Measurements from ENCODE around the gene MAMLD1.

MAMLD1 gene

GRCh38 chrX:150502091-150502490 lies 139.0 kb downstream of the MAMLD1 start:
- Histone ChIP-seq H3K4me1 (ENCODE audit: insufficient read depth, low read length) (peaks cover 36% of the 10 kb centered on the region), H3K9me3 (ENCODE audit: control insufficient read depth, insufficient read depth, low read length) (no peaks in the 10 kb centered on the region), H3K36me3 (ENCODE audit: insufficient read depth, low read length) (no peaks in the 10 kb centered on the region), H3K9ac (ENCODE audit: low read depth, low read length) (no peak overlapping the region)

- Histone ChIP-seq H3K9ac (ENCODE audit: low read depth, low read length) (no peak overlapping the region), H3K9me3 (ENCODE audit: control insufficient read depth, insufficient read depth, low read length) (no peaks in the 10 kb centered on the region), H3K36me3 (ENCODE audit: insufficient read depth, low read length) (no peaks in the 10 kb centered on the region), H3K4me1 (ENCODE audit: insufficient read depth, low read length) (peaks cover 41% of the 10 kb centered on the region)
Measured at GRCh38 chrX:150502979-150503897, 140.1 kb downstream of the MAMLD1 start.

GRCh38 chrX:150503898-150504219 lies 140.7 kb downstream of the MAMLD1 start:
- H3K4me1 ChIP-seq (ENCODE audit: insufficient read depth, low read length) = peaks cover 47% of the 10 kb centered on the region
- H3K9me3 ChIP-seq (ENCODE audit: control insufficient read depth, insufficient read depth, low read length) = no peaks in the 10 kb centered on the region
- H3K36me3 ChIP-seq (ENCODE audit: insufficient read depth, low read length) = no peaks in the 10 kb centered on the region
- no peak overlapping the region for H3K9ac ChIP-seq (ENCODE audit: low read depth, low read length)

GRCh38 chrX:150504397-150505182 lies 141.5 kb downstream of the MAMLD1 start:
- Histone ChIP-seq H3K9ac (ENCODE audit: low read depth, low read length) (no peak overlapping the region), H3K4me1 (ENCODE audit: insufficient read depth, low read length) (peaks cover 53% of the 10 kb centered on the region), H3K9me3 (ENCODE audit: control insufficient read depth, insufficient read depth, low read length) (no peaks in the 10 kb centered on the region), H3K36me3 (ENCODE audit: insufficient read depth, low read length) (no peaks in the 10 kb centered on the region)

GRCh38 chrX:150506020-150506419 lies 142.9 kb downstream of the MAMLD1 start:
- no peaks in the 10 kb centered on the region for H3K36me3 ChIP-seq (ENCODE audit: insufficient read depth, low read length)
- H3K9ac ChIP-seq (ENCODE audit: low read depth, low read length) = peak overlapping the region; percentile 30
- peaks cover 56% of the 10 kb centered on the region for H3K4me1 ChIP-seq (ENCODE audit: insufficient read depth, low read length)
- H3K9me3 ChIP-seq (ENCODE audit: control insufficient read depth, insufficient read depth, low read length) = no peaks in the 10 kb centered on the region

GRCh38 chrX:150506486-150506885 lies 143.4 kb downstream of the MAMLD1 start:
- Histone ChIP-seq H3K36me3 (ENCODE audit: insufficient read depth, low read length) (no peaks in the 10 kb centered on the region), H3K9me3 (ENCODE audit: control insufficient read depth, insufficient read depth, low read length) (no peaks in the 10 kb centered on the region), H3K4me1 (ENCODE audit: insufficient read depth, low read length) (peaks cover 56% of the 10 kb centered on the region), H3K9ac (ENCODE audit: low read depth, low read length) (peak overlapping the region; percentile 30)

GRCh38 chrX:150507251-150507856 lies 144.2 kb downstream of the MAMLD1 start:
- Histone ChIP-seq H3K4me1 (ENCODE audit: insufficient read depth, low read length) (peaks cover 56% of the 10 kb centered on the region), H3K9ac (ENCODE audit: low read depth, low read length) (peak overlapping the region; percentile 30), H3K9me3 (ENCODE audit: control insufficient read depth, insufficient read depth, low read length) (no peaks in the 10 kb centered on the region), H3K36me3 (ENCODE audit: insufficient read depth, low read length) (no peaks in the 10 kb centered on the region)

- Histone ChIP-seq H3K9me3 (ENCODE audit: control insufficient read depth, insufficient read depth, low read length) (no peaks in the 10 kb centered on the region), H3K4me1 (ENCODE audit: insufficient read depth, low read length) (peaks cover 59% of the 10 kb centered on the region), H3K9ac (ENCODE audit: low read depth, low read length) (peak overlapping the region; percentile 30), H3K36me3 (ENCODE audit: insufficient read depth, low read length) (no peaks in the 10 kb centered on the region)
Measured at GRCh38 chrX:150508018-150508417, 144.9 kb downstream of the MAMLD1 start.

- H3K36me3 ChIP-seq (ENCODE audit: insufficient read depth, low read length) = no peaks in the 10 kb centered on the region
- peak overlapping the region; percentile 14 for H3K9ac ChIP-seq (ENCODE audit: low read depth, low read length)
- no peaks in the 10 kb centered on the region for H3K9me3 ChIP-seq (ENCODE audit: control insufficient read depth, insufficient read depth, low read length)
- peaks cover 61% of the 10 kb centered on the region for H3K4me1 ChIP-seq (ENCODE audit: insufficient read depth, low read length)
Measured at GRCh38 chrX:150508451-150509367, 145.6 kb downstream of the MAMLD1 start.

GRCh38 chrX:150509703-150510102 lies 146.6 kb downstream of the MAMLD1 start:
- no peak overlapping the region for H3K9ac ChIP-seq (ENCODE audit: low read depth, low read length)
- H3K36me3 ChIP-seq (ENCODE audit: insufficient read depth, low read length) = no peaks in the 10 kb centered on the region
- no peaks in the 10 kb centered on the region for H3K9me3 ChIP-seq (ENCODE audit: control insufficient read depth, insufficient read depth, low read length)
- H3K4me1 ChIP-seq (ENCODE audit: insufficient read depth, low read length) = peaks cover 57% of the 10 kb centered on the region

- Histone ChIP-seq H3K9ac (ENCODE audit: low read depth, low read length) (no peak overlapping the region), H3K36me3 (ENCODE audit: insufficient read depth, low read length) (no peaks in the 10 kb centered on the region), H3K9me3 (ENCODE audit: control insufficient read depth, insufficient read depth, low read length) (no peaks in the 10 kb centered on the region), H3K4me1 (ENCODE audit: insufficient read depth, low read length) (peaks cover 37% of the 10 kb centered on the region)
Measured at GRCh38 chrX:150512461-150512901, 149.4 kb downstream of the MAMLD1 start.

GRCh38 chrX:150513544-150513943 lies 150.4 kb downstream of the MAMLD1 start:
- H3K4me1 ChIP-seq (ENCODE audit: insufficient read depth, low read length) = peaks cover 31% of the 10 kb centered on the region
- no peak overlapping the region for H3K9ac ChIP-seq (ENCODE audit: low read depth, low read length)
- H3K36me3 ChIP-seq (ENCODE audit: insufficient read depth, low read length) = no peaks in the 10 kb centered on the region
- no peaks in the 10 kb centered on the region for H3K9me3 ChIP-seq (ENCODE audit: control insufficient read depth, insufficient read depth, low read length)

- H3K9me3 ChIP-seq (ENCODE audit: control insufficient read depth, insufficient read depth, low read length) = no peaks in the 10 kb centered on the region
- H3K36me3 ChIP-seq (ENCODE audit: insufficient read depth, low read length) = no peaks in the 10 kb centered on the region
- H3K9ac ChIP-seq (ENCODE audit: low read depth, low read length) = no peak overlapping the region
- H3K4me1 ChIP-seq (ENCODE audit: insufficient read depth, low read length) = peaks cover 24% of the 10 kb centered on the region
Measured at GRCh38 chrX:150514462-150514861, 151.3 kb downstream of the MAMLD1 start.

- no peaks in the 10 kb centered on the region for H3K36me3 ChIP-seq (ENCODE audit: insufficient read depth, low read length)
- H3K9ac ChIP-seq (ENCODE audit: low read depth, low read length) = no peak overlapping the region
- H3K9me3 ChIP-seq (ENCODE audit: control insufficient read depth, insufficient read depth, low read length) = no peaks in the 10 kb centered on the region
- H3K4me1 ChIP-seq (ENCODE audit: insufficient read depth, low read length) = peaks cover 20% of the 10 kb centered on the region
Measured at GRCh38 chrX:150515801-150516200, 152.7 kb downstream of the MAMLD1 start.

All from ES-I3 (cell line).